ENCODE measurements around the gene CCDC126. TPM values are rescaled to one million over a fixed set of nuclear protein-coding genes. Genes with fewer than 3 reads are reported as not detected.

The CCDC126 gene
- total RNA-seq, 2 donors from 2014 or later, result 8.4 to 10.9 TPM

- ATAC-seq (peak in 1 of 2 donors; percentile 87), DNase-seq (no peak)
- intact Hi-C loops (cut with DNase I), result no loop called here
These were observed 88.5 kb downstream of the CCDC126 start for GRCh38 chr7:23685731-23686130.

GRCh38 chr7:23687011-23687410 lies 89.8 kb downstream of the CCDC126 start:
- peak in 1 of 2 donors; percentile 68 for ATAC-seq

GRCh38 chr7:23689165-23689564 lies 92.0 kb downstream of the CCDC126 start:
- DNase-seq, result no peak
- no peak for ATAC-seq
- intact Hi-C loops (cut with DNase I), result no loop called here

More at GRCh38 chr7:23687011-23687410, 89.8 kb downstream of the CCDC126 start:
- intact Hi-C loops (cut with DNase I), result no loop called here
- DNase-seq, result peak; percentile 26

GRCh38 chr7:23691320-23691719 lies 94.1 kb downstream of the CCDC126 start:
- no peak for ATAC-seq
- intact Hi-C loops (cut with DNase I), result no loop called here
- no peak for DNase-seq

- intact Hi-C loops (cut with DNase I), result no loop called here
- DNase-seq, result no peak
- ATAC-seq, result no peak
These were observed 96.0 kb downstream of the CCDC126 start for GRCh38 chr7:23693224-23693623.

Other genes starting within 250 kb of the CCDC126 start
- under 1 TPM; 0.15 to 0.60 TPM for gene IGF2BP3, start 126.9 kb upstream of the CCDC126 start, total RNA-seq
- gene TRA2A, start 65.4 kb upstream of the CCDC126 start, total RNA-seq, result 10 to 100 TPM; 33.1 to 39.7 TPM
- 1 to 10 TPM; 3.0 to 4.1 TPM for gene FAM221A, start 82.8 kb downstream of the CCDC126 start, total RNA-seq
- under 1 TPM; 0.06 to 0.21 TPM for gene STK31, start 112.8 kb downstream of the CCDC126 start, total RNA-seq